GM06990 (cell line): ENCODE data around the gene MTHFD1L.

Experiments
- DNase-seq: peaks from one replicate; pipeline ENCODE4 v3.0.0-alpha.2; 2011; ENCODE audit not compliant: insufficient read length; ENCODE audit errors: extremely low read depth
- H3K27me3 ChIP-seq: replicated peaks from 2 replicates; pipeline ENCODE4 v1.6.0; 2011; ENCODE audit warnings: low read length; ENCODE audit not compliant: control insufficient read depth, insufficient read depth
- H3K36me3 ChIP-seq: 2 replicates; pipeline ENCODE4 v1.5.1; 2011; ENCODE audit warnings: low read length; ENCODE audit not compliant: control insufficient read depth, insufficient read depth
- H3K4me3 ChIP-seq: replicated peaks from 2 replicates; pipeline ENCODE4 v1.5.1; 2011; ENCODE audit warnings: low read depth, mild to moderate bottlenecking, control low read depth, low read length
- TF ChIP-seq, protein P1 (sequence below): IDR thresholded peaks from 2 replicates; pipeline ENCODE4 v1.5.1; 2011; ENCODE audit warnings: low read length, control low read depth, mild to moderate bottlenecking, inconsistent platforms; ENCODE audit not compliant: insufficient read depth, poor library complexity, severe bottlenecking

Gene MTHFD1L

GRCh38 chr6:150874179-150874578, 8.7 kb downstream of the MTHFD1L start:
- no peaks in the 10 kb centered on the region; the same call in 1 of the 2 replicates for H3K36me3 ChIP-seq
- no peaks in the 10 kb centered on the region for H3K27me3 ChIP-seq
- no peak for DNase-seq
- H3K4me3 ChIP-seq, result no peak overlapping the region
- TF ChIP-seq, protein P1, sequence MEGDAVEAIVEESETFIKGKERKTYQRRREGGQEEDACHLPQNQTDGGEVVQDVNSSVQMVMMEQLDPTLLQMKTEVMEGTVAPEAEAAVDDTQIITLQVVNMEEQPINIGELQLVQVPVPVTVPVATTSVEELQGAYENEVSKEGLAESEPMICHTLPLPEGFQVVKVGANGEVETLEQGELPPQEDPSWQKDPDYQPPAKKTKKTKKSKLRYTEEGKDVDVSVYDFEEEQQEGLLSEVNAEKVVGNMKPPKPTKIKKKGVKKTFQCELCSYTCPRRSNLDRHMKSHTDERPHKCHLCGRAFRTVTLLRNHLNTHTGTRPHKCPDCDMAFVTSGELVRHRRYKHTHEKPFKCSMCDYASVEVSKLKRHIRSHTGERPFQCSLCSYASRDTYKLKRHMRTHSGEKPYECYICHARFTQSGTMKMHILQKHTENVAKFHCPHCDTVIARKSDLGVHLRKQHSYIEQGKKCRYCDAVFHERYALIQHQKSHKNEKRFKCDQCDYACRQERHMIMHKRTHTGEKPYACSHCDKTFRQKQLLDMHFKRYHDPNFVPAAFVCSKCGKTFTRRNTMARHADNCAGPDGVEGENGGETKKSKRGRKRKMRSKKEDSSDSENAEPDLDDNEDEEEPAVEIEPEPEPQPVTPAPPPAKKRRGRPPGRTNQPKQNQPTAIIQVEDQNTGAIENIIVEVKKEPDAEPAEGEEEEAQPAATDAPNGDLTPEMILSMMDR, result no peak

DNA sequence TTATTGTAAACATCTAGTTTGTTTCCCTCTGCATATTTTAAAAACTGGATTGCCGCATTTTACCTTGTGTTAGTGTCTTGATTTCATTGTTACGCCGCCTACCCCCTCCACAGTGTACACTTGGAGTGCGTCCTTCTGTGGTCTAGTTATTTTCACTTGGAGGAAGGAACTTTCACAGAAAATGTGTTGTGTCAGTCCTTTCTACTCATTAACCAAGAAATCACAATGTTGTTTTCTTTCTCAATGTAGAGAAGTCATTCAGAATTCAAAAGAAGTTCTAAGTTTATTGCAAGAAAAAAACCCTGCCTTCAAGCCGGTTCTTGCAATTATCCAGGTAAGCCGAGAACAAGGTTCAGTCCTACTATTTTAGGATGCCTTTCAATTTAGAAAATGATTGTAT, 10.3 kb downstream of the MTHFD1L start:
- no peaks in the 10 kb centered on the region for H3K27me3 ChIP-seq
- H3K36me3 ChIP-seq, result no peaks in the 10 kb centered on the region; the same call in none of the 2 replicates
- no peak for DNase-seq
- no peak overlapping the region for H3K4me3 ChIP-seq
- TF ChIP-seq, protein P1, result no peak

DNA sequence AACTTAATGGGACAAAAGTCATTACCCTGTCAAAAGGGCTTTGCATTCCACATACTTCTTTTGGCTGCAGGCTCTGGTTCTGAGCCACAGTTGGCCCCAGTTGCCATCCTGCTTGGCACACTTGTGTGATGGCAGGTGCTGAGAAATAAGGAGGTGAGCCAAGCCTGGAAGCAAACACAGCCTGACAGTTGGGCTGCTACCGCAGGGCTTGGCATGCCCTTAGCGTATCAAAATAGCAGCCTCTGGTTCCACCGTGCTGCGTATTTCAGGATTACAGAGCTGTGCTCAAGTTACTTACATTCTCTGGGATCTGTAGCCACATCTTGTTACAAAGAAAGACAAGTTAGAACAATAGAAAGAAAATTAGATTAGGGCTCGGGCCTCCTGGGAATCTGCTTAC, 11.1 kb downstream of the MTHFD1L start:
- TF ChIP-seq, protein P1, result no peak
- no peak overlapping the region for H3K4me3 ChIP-seq
- H3K36me3 ChIP-seq, result no peaks in the 10 kb centered on the region; the same call in 1 of the 2 replicates
- no peaks in the 10 kb centered on the region for H3K27me3 ChIP-seq
- DNase-seq, result no peak

GRCh38 chr6:150877928-150878327, 12.4 kb downstream of the MTHFD1L start:
- no peak overlapping the region for H3K4me3 ChIP-seq
- no peaks in the 10 kb centered on the region; the same call in 1 of the 2 replicates for H3K36me3 ChIP-seq
- no peak for DNase-seq

GRCh38 chr6:150878347-150879213, 13.1 kb downstream of the MTHFD1L start:
- TF ChIP-seq, protein P1, result no peak
- Histone ChIP-seq H3K36me3 (no peaks in the 10 kb centered on the region; the same call in 1 of the 2 replicates), H3K4me3 (no peak overlapping the region), H3K27me3 (no peaks in the 10 kb centered on the region)
- no peak for DNase-seq

More at GRCh38 chr6:150877928-150878327, 12.4 kb downstream of the MTHFD1L start:
- TF ChIP-seq, protein P1, result no peak
- no peaks in the 10 kb centered on the region for H3K27me3 ChIP-seq
